OCI-LY3 (cell line): Measurements from ENCODE around the gene REEP5.

ENCODE experiments used
- EZH2phosphoT487 ChIP-seq: fragments of 200-600 bp; shearing (Covaris generic); IDR thresholded peaks from 2 replicates; pipeline ENCODE4 v1.6.1; 2018; ENCODE audit warnings: antibody characterized with exemption, mixed run types, low read depth
- TF ChIP-seq, protein P1 (sequence below): fragments of 200-600, 300-600 bp; sonication (generic); IDR thresholded peaks from 2 replicates; pipeline ENCODE4 v1.5.1; 2014; ENCODE audit warnings: antibody characterized with exemption, low read length, low read depth

DNA sequence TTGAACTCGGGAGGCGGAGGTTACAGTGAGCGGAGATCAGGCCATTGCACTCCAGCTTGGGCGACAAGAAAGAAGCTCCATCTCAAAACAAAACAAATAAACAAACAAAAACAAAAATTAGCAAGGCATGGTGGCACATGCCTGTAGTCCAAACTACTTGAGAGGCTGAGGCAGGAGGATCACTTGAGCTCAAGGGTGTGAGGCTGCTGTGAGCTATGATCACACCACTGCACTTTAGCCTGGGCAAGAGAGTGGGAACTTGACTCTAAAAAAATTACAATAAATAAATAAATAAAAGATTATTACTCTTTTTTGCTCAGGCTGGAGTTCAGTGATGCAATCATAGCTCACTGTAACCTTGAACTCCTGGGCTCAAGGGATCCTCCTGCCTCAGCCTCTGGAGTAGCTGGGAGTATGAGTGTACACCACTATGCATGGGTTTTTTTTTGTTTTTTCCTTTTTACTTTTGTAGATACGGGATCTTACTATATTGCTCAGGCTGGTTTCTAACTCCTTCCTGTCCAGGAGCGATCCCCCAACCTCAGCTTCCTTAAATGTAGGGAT is 45.6 kb upstream of the REEP5 start:
- TF ChIP-seq, protein P1, sequence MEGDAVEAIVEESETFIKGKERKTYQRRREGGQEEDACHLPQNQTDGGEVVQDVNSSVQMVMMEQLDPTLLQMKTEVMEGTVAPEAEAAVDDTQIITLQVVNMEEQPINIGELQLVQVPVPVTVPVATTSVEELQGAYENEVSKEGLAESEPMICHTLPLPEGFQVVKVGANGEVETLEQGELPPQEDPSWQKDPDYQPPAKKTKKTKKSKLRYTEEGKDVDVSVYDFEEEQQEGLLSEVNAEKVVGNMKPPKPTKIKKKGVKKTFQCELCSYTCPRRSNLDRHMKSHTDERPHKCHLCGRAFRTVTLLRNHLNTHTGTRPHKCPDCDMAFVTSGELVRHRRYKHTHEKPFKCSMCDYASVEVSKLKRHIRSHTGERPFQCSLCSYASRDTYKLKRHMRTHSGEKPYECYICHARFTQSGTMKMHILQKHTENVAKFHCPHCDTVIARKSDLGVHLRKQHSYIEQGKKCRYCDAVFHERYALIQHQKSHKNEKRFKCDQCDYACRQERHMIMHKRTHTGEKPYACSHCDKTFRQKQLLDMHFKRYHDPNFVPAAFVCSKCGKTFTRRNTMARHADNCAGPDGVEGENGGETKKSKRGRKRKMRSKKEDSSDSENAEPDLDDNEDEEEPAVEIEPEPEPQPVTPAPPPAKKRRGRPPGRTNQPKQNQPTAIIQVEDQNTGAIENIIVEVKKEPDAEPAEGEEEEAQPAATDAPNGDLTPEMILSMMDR = no peak
- no peak for TF ChIP-seq EZH2phosphoT487
